RWPE1 (cell line): Measurements from ENCODE around the gene LBH.

ENCODE experiments used
- CTCF ChIA-PET: fragments of 350-600 bp; sonication (Branson Sonifier 250); formaldehyde crosslinking; extraction: SDS; loops from one replicate; lab custom pipeline; 2021; lab: Yijun Ruan, JAX
- POLR2A ChIA-PET: fragments of 400-600 bp; formaldehyde crosslinking; extraction: SDS; loops from one replicate; lab custom pipeline; 2020; ENCODE audit warnings: antibody characterized with exemption; ENCODE audit not compliant: low non-redundant PET; lab: Yijun Ruan, JAX
- DNase-seq: peaks from one replicate; pipeline ENCODE4 v3.0.0; 2012; ENCODE audit warnings: low spot score
- H3K27ac ChIP-seq: fragments of 450-650 bp; 2 replicates; pipeline ENCODE4 v1.5.1; 2017
- TF ChIP-seq, protein P1 (sequence below): fragments of 450-650 bp; conservative IDR thresholded peaks from 2 replicates; pipeline ENCODE4 v1.5.1; 2017; ENCODE audit warnings: low read depth, mild to moderate bottlenecking

Gene LBH

DNA sequence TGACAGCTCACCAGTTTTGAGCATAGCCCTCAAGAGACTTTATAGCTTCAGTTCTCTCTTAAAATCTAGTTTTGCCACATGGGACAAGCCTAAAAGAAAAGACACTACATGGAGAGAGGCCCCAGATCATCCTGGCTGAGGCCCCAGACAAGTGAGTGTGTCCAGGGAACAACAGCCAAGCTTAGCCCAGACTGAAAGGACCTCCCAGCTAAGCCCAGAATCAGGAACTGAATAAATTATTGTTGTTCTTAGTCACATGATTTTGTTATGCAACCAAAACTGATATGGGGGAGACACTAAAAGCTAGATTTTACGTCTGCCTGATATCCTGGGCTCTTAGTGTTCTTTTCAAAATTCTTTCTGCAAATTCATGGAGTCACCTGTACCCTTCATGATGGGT, 29.3 kb upstream of the LBH start:
- TF ChIP-seq, protein P1, sequence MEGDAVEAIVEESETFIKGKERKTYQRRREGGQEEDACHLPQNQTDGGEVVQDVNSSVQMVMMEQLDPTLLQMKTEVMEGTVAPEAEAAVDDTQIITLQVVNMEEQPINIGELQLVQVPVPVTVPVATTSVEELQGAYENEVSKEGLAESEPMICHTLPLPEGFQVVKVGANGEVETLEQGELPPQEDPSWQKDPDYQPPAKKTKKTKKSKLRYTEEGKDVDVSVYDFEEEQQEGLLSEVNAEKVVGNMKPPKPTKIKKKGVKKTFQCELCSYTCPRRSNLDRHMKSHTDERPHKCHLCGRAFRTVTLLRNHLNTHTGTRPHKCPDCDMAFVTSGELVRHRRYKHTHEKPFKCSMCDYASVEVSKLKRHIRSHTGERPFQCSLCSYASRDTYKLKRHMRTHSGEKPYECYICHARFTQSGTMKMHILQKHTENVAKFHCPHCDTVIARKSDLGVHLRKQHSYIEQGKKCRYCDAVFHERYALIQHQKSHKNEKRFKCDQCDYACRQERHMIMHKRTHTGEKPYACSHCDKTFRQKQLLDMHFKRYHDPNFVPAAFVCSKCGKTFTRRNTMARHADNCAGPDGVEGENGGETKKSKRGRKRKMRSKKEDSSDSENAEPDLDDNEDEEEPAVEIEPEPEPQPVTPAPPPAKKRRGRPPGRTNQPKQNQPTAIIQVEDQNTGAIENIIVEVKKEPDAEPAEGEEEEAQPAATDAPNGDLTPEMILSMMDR: no peak
- H3K27ac ChIP-seq: no peak overlapping the region
- POLR2A ChIA-PET: no interaction called here
- DNase-seq: no peak
- CTCF ChIA-PET: interaction anchor here (1.0 kb wide), 1 partner anchor 368 kb away, joined by 4 read pairs; no protein-coding TSS in a partner anchor

DNA sequence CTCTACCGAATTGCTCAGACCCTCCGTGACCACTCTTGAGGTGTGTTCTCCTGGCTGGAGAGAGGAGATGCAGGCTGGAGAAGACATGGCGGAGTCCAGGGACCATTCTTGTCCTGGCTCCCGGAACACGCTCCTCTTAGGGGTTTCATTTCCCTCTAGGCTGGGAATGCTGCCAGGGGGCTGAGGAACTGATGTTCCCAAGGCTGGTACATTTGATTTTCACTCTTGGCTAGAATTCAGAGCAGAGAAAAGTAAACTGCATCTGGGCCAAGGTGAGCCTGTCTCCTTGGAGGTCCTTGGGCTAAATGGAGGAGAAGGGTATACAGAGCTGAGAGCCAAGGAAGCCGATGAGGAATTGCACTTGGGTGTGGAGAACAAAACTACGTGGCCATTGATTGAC, 28.2 kb upstream of the LBH start:
- ChIA-PET POLR2A (no interaction called here), CTCF (no interaction called here)
- no peak for DNase-seq
- TF ChIP-seq, protein P1: no peak
- no peak overlapping the region for H3K27ac ChIP-seq

DNA sequence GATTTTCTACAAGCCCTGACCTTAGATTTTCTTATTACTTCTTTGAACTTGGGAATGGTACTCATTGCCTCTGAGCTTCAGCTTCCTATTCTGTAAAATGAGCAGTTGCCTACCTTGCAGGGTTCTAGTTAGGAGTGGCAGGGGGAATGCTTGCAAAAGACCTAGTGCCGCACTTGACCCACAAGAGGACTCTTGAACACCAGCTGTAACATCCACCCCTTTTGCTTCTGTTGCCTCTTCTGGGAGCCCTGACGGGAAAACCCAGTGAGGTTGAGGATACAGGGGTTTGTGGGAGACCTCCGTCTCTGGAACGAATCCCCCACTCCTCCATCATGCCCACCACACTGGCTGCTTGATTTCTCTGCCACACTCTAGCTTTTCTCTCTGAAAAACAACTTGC, 27.1 kb upstream of the LBH start:
- TF ChIP-seq, protein P1: no peak
- CTCF ChIA-PET: interaction anchor here (0.6 to 0.7 kb wide), 2 partner anchors 277 to 1257 kb away, joined by 3 to 4 read pairs; no protein-coding TSS in a partner anchor
- DNase-seq: no peak
- POLR2A ChIA-PET: no interaction called here
- H3K27ac ChIP-seq: no peak overlapping the region

DNA sequence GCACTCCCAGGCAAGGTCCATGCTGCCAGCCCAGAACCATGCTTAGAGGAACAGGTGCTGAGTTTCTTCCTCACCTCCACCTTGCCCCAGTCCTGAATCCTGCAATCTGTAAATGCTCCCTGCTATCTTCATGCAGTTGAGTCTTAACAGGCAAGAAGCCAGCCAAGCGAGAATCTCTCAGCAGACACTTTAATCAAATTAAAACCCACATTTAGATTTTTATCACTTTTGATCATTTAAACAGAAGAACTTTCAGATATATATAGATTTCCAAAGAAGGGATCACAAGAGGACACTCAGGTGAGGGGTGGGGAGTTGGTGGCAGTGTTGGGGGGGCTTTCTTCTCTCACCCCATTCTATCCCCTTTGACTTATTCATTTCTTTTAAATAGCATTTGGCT, 25.9 kb upstream of the LBH start:
- no peak for DNase-seq
- ChIA-PET CTCF (interaction anchor here (0.6 to 0.7 kb wide), 2 partner anchors 957 to 1099 kb away, joined by 3 to 4 read pairs; no protein-coding TSS in a partner anchor), POLR2A (no interaction called here)
- no peak overlapping the region for H3K27ac ChIP-seq
- TF ChIP-seq, protein P1: no peak

DNA sequence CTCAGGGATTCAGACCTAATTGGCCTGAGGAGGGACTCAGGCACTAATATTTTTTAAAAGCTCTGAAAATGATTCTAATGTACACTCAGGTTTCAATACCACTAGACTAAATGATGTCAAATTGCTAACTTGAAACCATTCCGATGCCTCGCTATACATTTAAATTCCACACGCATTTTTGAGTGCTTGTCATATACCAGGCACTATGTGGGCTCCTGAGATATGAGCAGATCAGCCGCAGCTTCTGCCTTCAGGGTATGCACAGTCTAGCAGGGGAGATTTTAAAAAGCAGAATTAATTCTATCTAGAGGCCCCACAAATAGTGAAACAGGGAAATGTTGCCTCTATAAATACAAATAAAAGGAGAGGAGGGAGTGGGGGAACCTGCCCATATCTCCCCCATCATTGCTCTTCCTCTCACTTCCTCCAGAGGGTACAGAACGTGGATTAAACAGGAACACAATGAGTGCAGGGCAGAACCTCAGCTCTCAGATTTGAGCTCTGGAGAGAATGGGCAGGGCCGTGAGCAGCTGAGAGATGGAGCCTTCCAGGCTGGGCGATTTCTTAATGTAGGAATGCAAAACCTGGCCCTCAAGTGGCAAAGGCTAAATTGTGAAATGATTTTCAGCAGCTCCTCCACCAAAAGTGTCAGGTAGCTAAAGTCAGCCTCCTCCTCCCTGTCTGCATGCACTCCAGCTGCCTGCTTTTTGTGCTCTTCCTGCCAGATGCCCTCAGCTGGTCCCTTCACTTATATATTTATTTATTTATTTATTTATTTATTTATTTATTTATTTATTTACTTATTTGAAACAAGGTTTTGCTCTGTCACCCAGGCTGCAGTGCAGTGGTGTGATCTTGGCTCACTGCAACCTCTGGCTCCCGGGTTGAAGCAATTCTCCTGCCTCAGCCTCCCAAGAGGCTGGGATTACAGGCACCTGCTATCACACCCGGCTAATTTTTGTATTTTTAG, 24.6 kb upstream of the LBH start:
- ChIA-PET POLR2A (no interaction called here), CTCF (interaction anchor here (2.5 to 3.3 kb wide), 2 partner anchors 500 to 505 kb away, joined by 13 to 24 read pairs; no protein-coding TSS in a partner anchor)
- DNase-seq: no peak
- TF ChIP-seq, protein P1: no peak
- H3K27ac ChIP-seq: no peak overlapping the region

DNA sequence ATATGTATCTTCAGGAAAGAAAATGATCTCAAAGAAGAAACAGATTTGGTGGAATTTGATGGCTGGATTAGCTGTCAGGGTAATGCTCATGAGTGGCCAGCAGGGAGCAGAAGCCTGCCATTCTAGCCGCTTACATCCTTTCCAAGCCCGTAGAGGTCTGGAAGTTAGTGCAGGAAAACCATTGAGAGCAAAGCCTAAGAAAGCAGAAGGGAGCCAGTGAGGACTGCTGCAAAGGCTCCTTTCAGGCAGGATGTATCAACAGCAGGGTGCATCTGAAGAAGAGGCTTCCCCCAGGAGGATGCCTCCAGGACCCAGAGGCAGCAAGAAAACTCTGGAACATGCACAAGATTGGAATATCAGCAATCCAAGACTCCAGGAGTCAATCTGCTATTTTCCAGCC, 22.9 kb upstream of the LBH start:
- CTCF ChIA-PET: interaction anchor here (0.6 to 3.3 kb wide), 13 partner anchors 17 to 1360 kb away, joined by 3 to 24 read pairs (median 3); no protein-coding TSS in a partner anchor
- DNase-seq: peak; percentile 64
- POLR2A ChIA-PET: no interaction called here
- TF ChIP-seq, protein P1: peak; percentile 87
- no peak overlapping the region for H3K27ac ChIP-seq
